ENCODE data around the gene GANAB.
A peak's percentile ranks its signal among the peaks of the same experiment; 100 is the strongest.

The GANAB gene

DNA sequence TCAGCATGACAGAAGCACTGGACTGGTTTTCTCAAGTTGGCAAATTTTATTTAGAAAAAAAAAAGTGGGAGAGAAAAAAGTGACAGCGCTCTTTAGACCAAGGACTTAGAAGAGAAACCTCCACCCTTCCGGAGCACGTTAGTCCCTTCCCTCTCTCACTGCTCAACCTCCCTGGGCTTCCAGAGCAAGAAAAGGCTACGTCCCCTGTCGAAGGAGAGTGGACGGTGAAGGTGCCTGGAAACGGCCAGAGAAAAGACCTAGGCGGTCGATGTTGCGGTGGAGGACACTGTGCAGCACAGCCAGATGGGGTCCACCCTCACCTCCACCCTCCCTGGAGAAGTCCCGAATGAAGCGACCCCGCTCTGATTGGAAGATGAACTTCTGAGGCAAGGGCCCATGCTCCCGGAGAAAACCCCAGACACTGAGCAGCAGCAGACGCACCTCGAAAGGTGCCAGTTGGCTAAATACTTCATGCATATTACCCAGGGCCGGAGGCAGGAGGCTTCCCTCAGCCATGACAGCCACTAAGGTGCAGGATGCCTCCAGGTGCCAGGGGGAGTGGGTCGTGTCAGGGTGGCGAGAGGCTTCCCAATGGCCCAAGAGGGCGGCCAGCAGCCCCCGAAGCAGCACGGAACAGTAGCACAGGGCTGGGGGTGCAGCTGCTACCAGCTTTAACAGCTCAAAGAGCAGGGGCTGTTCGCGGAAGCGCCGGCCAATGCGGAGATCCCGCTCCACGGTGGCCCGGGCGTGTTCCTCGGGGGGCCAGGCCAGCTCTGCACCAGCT lies 604 bp upstream of the GANAB start:
- Histone ChIP-seq H3K4me1 (ENCODE audit: insufficient read depth, low read length, poor library complexity, severe bottlenecking) (peaks cover 16% of the 10 kb centered on the region), H2AFZ (ENCODE audit: low read length) (no peak overlapping the region), H3F3A (ENCODE audit: low read depth) (no peaks in the 10 kb centered on the region), H3K27me3 (ENCODE audit: insufficient read depth, low read length, poor library complexity, severe bottlenecking) (no peaks in the 10 kb centered on the region), H3K4me3 (ENCODE audit: low read length, poor library complexity, severe bottlenecking) (peak overlapping the region; percentile 86), H3K36me3 (ENCODE audit: insufficient read depth, low read length) (peaks cover 4% of the 10 kb centered on the region; the same call in 1 of the 2 replicates), H3K9me2 (replicated peaks; ENCODE audit: low read depth, low read length) (no peaks in the 10 kb centered on the region), H3K9me3 (ENCODE audit: insufficient read depth, low read depth, low read length) (no peaks in the 10 kb centered on the region), H3K9ac (ENCODE audit: low read depth, low read length, poor library complexity, severe bottlenecking) (peak overlapping the region; percentile 94), H3K79me2 (ENCODE audit: insufficient read depth, low read length) (peaks cover 58% of the 10 kb centered on the region), H4K20me1 (ENCODE audit: insufficient read depth, low read length, poor library complexity, severe bottlenecking) (peaks cover 23% of the 10 kb centered on the region), H3K4me2 (ENCODE audit: low read depth, low read length, poor library complexity, severe bottlenecking) (peak overlapping the region; percentile 64)
- TF ChIP-seq, protein P1, sequence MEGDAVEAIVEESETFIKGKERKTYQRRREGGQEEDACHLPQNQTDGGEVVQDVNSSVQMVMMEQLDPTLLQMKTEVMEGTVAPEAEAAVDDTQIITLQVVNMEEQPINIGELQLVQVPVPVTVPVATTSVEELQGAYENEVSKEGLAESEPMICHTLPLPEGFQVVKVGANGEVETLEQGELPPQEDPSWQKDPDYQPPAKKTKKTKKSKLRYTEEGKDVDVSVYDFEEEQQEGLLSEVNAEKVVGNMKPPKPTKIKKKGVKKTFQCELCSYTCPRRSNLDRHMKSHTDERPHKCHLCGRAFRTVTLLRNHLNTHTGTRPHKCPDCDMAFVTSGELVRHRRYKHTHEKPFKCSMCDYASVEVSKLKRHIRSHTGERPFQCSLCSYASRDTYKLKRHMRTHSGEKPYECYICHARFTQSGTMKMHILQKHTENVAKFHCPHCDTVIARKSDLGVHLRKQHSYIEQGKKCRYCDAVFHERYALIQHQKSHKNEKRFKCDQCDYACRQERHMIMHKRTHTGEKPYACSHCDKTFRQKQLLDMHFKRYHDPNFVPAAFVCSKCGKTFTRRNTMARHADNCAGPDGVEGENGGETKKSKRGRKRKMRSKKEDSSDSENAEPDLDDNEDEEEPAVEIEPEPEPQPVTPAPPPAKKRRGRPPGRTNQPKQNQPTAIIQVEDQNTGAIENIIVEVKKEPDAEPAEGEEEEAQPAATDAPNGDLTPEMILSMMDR (conservative IDR thresholded peaks at IDR 0.05; ENCODE audit: low read length) = no peak
- TF ChIP-seq EZH2phosphoT487 (IDR thresholded peaks at IDR 0.05; ENCODE audit: borderline replicate concordance) = no peak

GRCh38 chr11:62645671-62645945 lies 805 bp downstream of the GANAB start:
- Histone ChIP-seq H3F3A (ENCODE audit: low read depth) (no peaks in the 10 kb centered on the region), H3K4me2 (ENCODE audit: low read depth, low read length, poor library complexity, severe bottlenecking) (peak overlapping the region; percentile 63), H3K4me1 (ENCODE audit: insufficient read depth, low read length, poor library complexity, severe bottlenecking) (peaks cover 20% of the 10 kb centered on the region), H3K9me2 (replicated peaks; ENCODE audit: low read depth, low read length) (no peaks in the 10 kb centered on the region), H4K20me1 (ENCODE audit: insufficient read depth, low read length, poor library complexity, severe bottlenecking) (peaks cover 23% of the 10 kb centered on the region), H3K27me3 (ENCODE audit: insufficient read depth, low read length, poor library complexity, severe bottlenecking) (no peaks in the 10 kb centered on the region), H3K36me3 (ENCODE audit: insufficient read depth, low read length) (peaks cover 4% of the 10 kb centered on the region; the same call in 1 of the 2 replicates), H3K4me3 (ENCODE audit: low read length, poor library complexity, severe bottlenecking) (peak overlapping the region; percentile 86), H3K79me2 (ENCODE audit: insufficient read depth, low read length) (peaks cover 57% of the 10 kb centered on the region), H2AFZ (ENCODE audit: low read length) (no peak overlapping the region), H3K9me3 (ENCODE audit: insufficient read depth, low read depth, low read length) (no peaks in the 10 kb centered on the region), H3K9ac (ENCODE audit: low read depth, low read length, poor library complexity, severe bottlenecking) (peak overlapping the region; percentile 94)
- no peak for TF ChIP-seq EZH2phosphoT487 (IDR thresholded peaks at IDR 0.05; ENCODE audit: borderline replicate concordance)
- TF ChIP-seq, protein P1 (conservative IDR thresholded peaks at IDR 0.05; ENCODE audit: low read length) = no peak

- H4K20me1 ChIP-seq (ENCODE audit: insufficient read depth, low read length, poor library complexity, severe bottlenecking) = peaks cover 27% of the 10 kb centered on the region
- H2AFZ ChIP-seq (ENCODE audit: low read length) = no peak overlapping the region
- no peak for TF ChIP-seq EZH2phosphoT487 (IDR thresholded peaks at IDR 0.05; ENCODE audit: borderline replicate concordance)
- TF ChIP-seq, protein P1 (conservative IDR thresholded peaks at IDR 0.05; ENCODE audit: low read length) = no peak
- H3K4me2 ChIP-seq (ENCODE audit: low read depth, low read length, poor library complexity, severe bottlenecking) = peak overlapping the region; percentile 63
- H3K79me2 ChIP-seq (ENCODE audit: insufficient read depth, low read length) = peaks cover 62% of the 10 kb centered on the region
- peak overlapping the region; percentile 94 for H3K9ac ChIP-seq (ENCODE audit: low read depth, low read length, poor library complexity, severe bottlenecking)
- H3F3A ChIP-seq (ENCODE audit: low read depth) = no peaks in the 10 kb centered on the region
- peak overlapping the region; percentile 86 for H3K4me3 ChIP-seq (ENCODE audit: low read length, poor library complexity, severe bottlenecking)
- H3K4me1 ChIP-seq (ENCODE audit: insufficient read depth, low read length, poor library complexity, severe bottlenecking) = peaks cover 24% of the 10 kb centered on the region
- peaks cover 4% of the 10 kb centered on the region; the same call in 1 of the 2 replicates for H3K36me3 ChIP-seq (ENCODE audit: insufficient read depth, low read length)
- H3K9me2 ChIP-seq (replicated peaks; ENCODE audit: low read depth, low read length) = no peaks in the 10 kb centered on the region
- no peaks in the 10 kb centered on the region for H3K27me3 ChIP-seq (ENCODE audit: insufficient read depth, low read length, poor library complexity, severe bottlenecking)
- no peaks in the 10 kb centered on the region for H3K9me3 ChIP-seq (ENCODE audit: insufficient read depth, low read depth, low read length)
These were observed 2.2 kb downstream of the GANAB start for GRCh38 chr11:62644220-62644619.
